HepG2 (cell line): ENCODE results near the gene CR1. TPM values are rescaled to one million over a fixed set of nuclear protein-coding genes. Genes with fewer than 3 reads are reported as not detected.
"Not testable (repeated sequence)": the region's sequence is repeated elsewhere in the genome, so short reads cannot be mapped to it uniquely, and the experiment has no call there.

Source experiments
- ATAC-seq: fragments of 200-7000 bp; cut with Tn5 transposase; 3 replicates; pipeline ENCODE4 v1.9.1; 2020; ENCODE audit warnings: mild to moderate bottlenecking, moderate library complexity
- BruUV-seq: library from RNA; stranded (reverse); fragments of 400-500 nt; replicated peaks from 2 replicates; lab custom pipeline; 2021; lab: Mats Ljungman, UMichigan
- CTCF ChIA-PET: fragments of 300-600 bp; formaldehyde crosslinking; extraction: SDS; loops from one replicate; lab custom pipeline; 2021; ENCODE audit warnings: low total read pairs, inconsistent platforms, low intra/inter-chr PET ratio; lab: Yijun Ruan, JAX
- POLR2A ChIA-PET: fragments of 350-600 bp; sonication (Branson Sonifier 250); formaldehyde crosslinking; loops from one replicate; lab custom pipeline; 2020; ENCODE audit warnings: antibody characterized with exemption, inconsistent platforms; lab: Yijun Ruan, JAX
- DNase-seq: peaks from one replicate; pipeline ENCODE4 v3.0.0-alpha.2; 2015; ENCODE audit warnings: low spot score
- FAIRE-seq: peaks from 3 replicates; lab custom pipeline; 2011; peaks lifted over from hg19 to GRCh38; lab: Jason Lieb, UNC
- H2AFZ ChIP-seq: one replicate; pipeline ENCODE4 v1.6.1; 2011; ENCODE audit warnings: low read length, inconsistent platforms
- H3K27ac ChIP-seq: fragments of 300-600 bp; 3 replicates; pipeline ENCODE4 v1.8.0; 2011; ENCODE audit warnings: mixed run types, mild to moderate bottlenecking, mixed read lengths, low read length, inconsistent platforms; ENCODE audit not compliant: insufficient read depth; ENCODE audit errors: extremely low read length
- H3K27me3 ChIP-seq, 2 experiments: fragments of 200-600 bp in 1 of 2; 2 replicates in 1 of 2; 3 replicates in 1 of 2; pipeline versions ENCODE4 v1.6.0 to v1.8.0; 2011; ENCODE audit warnings: low read length in 2 of 2, mild to moderate bottlenecking in 2 of 2, moderate library complexity in 2 of 2, inconsistent platforms in 1 of 2; ENCODE audit not compliant: insufficient read depth in 2 of 2, control insufficient read depth in 1 of 2
- H3K36me3 ChIP-seq, 2 experiments: fragments of 200-600 bp in 1 of 2; replicated peaks in 1 of 2; 2 replicates in 1 of 2; 3 replicates in 1 of 2; pipeline versions ENCODE4 v1.5.1 to v1.8.0; 2011; ENCODE audit warnings: low read length in 2 of 2, inconsistent platforms in 1 of 2; ENCODE audit not compliant: insufficient read depth in 2 of 2, control insufficient read depth in 1 of 2
- H3K4me1 ChIP-seq: 2 replicates; pipeline ENCODE4 v1.5.1; 2012; ENCODE audit warnings: low read length, inconsistent platforms; ENCODE audit not compliant: insufficient read depth
- H3K4me2 ChIP-seq: 2 replicates; pipeline ENCODE4 v1.6.0; 2011; ENCODE audit warnings: low read depth, low read length, inconsistent platforms
- H3K4me3 ChIP-seq, 3 experiments: fragments of 200-600 bp in 1 of 3; sonication (generic), shearing (Covaris generic) in 1 of 3; replicated peaks in 1 of 3; 2 replicates each; pipeline ENCODE4 v1.5.1; 2011 to 2016; ENCODE audit warnings: low read length in 3 of 3, inconsistent platforms in 2 of 3, low read depth in 2 of 3, mild to moderate bottlenecking in 2 of 3, control low read depth in 1 of 3, mixed read lengths in 1 of 3; ENCODE audit not compliant: insufficient read depth in 1 of 3
- H3K79me2 ChIP-seq: one replicate; pipeline ENCODE4 v1.6.1; 2011; ENCODE audit warnings: low read length, inconsistent platforms; ENCODE audit not compliant: insufficient read depth
- H3K9ac ChIP-seq: 2 replicates; pipeline ENCODE4 v1.6.0; 2011; ENCODE audit warnings: mild to moderate bottlenecking, low read depth, low read length, inconsistent platforms; ENCODE audit not compliant: insufficient read depth
- H3K9me3 ChIP-seq: 2 replicates; pipeline ENCODE4 v1.5.1; 2012; ENCODE audit warnings: mild to moderate bottlenecking, low read length
- H4K20me1 ChIP-seq: 2 replicates; pipeline ENCODE4 v1.6.0; 2011; ENCODE audit warnings: inconsistent platforms, mild to moderate bottlenecking, low read length, moderate library complexity; ENCODE audit not compliant: insufficient read depth
- DPF2 ChIP-seq: sonication (generic); formaldehyde crosslinking; IDR thresholded peaks from 2 replicates; pipeline ENCODE4 v1.4.0; 2020; ENCODE audit warnings: mild to moderate bottlenecking, low read depth, missing genetic modification reagents, borderline replicate concordance
- FOXJ3 ChIP-seq: sonication (generic); formaldehyde crosslinking; IDR thresholded peaks from 2 replicates; pipeline ENCODE4 v1.4.0; 2020; ENCODE audit warnings: missing genetic modification reagents, mild to moderate bottlenecking, borderline replicate concordance
- ZNF282 ChIP-seq: fragments of 450-650 bp; IDR thresholded peaks from 2 replicates; pipeline ENCODE4 v1.6.1; 2018; ENCODE audit not compliant: partially characterized antibody
- ZNF329 ChIP-seq: sonication (generic); formaldehyde crosslinking; IDR thresholded peaks from 2 replicates; pipeline ENCODE4 v1.9.0; 2021; ENCODE audit warnings: low read depth, mild to moderate bottlenecking, missing genetic modification reagents
- ZNF652 ChIP-seq: IDR thresholded peaks from 2 replicates; pipeline ENCODE4 v1.6.1; 2016; ENCODE audit warnings: low read depth, borderline replicate concordance
- WGBS: methylation state at CpG from one replicate; pipeline ENCODE4 v1.1.6; 2017; ENCODE audit warnings: low lambda C conversion rate; 5-methylcytosine and 5-hydroxymethylcytosine counted together
- in situ Hi-C: cut with HindIII; loops from 2 replicates; pipeline ENCODE4 v1.10.0; 2017; ENCODE audit warnings: low pct_unique_long_range_greater_than_20kb; ENCODE audit not compliant: extremely low pct_ligation_motif_present
- intact Hi-C: fragments of 100-400 bp; cut with micrococcal nuclease; formaldehyde crosslinking; loops from one replicate; pipeline ENCODE4 v1.10.0; 2022; ENCODE audit not compliant: unreplicated experiment
- polyA plus RNA-seq, 8 experiments: library from polyadenylated mRNA; depleted of rRNA in 3 of 8; stranded (reverse) in 7 of 8; unstranded in 1 of 8; fragments of >200 nt; fragmentation: Illumina TruSeq in 4 of 8; extraction: Trizol in 4 of 8; gene quantifications; 2 replicates each; pipeline versions ENCODE4 v1.2.1 to v1.2.3, GENCODE V29; 2011 to 2016; ENCODE audit warnings: low read depth in 4 of 8, missing spikeins in 1 of 8, mixed read lengths in 1 of 8; ENCODE audit not compliant: insufficient read depth in 1 of 8
- total RNA-seq, 5 experiments: library from RNA; depleted of rRNA; stranded (reverse); fragments of >200 nt; fragmentation: Illumina TruSeq; extraction: Trizol; gene quantifications; 2 replicates each; pipeline ENCODE4 v1.2.3, GENCODE V29; 2016; ENCODE audit warnings: low read depth in 1 of 5
- TF ChIP-seq, protein P1 (sequence below): sonication (generic); formaldehyde crosslinking; IDR thresholded peaks from 2 replicates; pipeline ENCODE4 v1.5.0; 2020; ENCODE audit warnings: missing genetic modification reagents
- TF ChIP-seq, protein P2 (sequence below): sonication (generic); formaldehyde crosslinking; IDR thresholded peaks from 2 replicates; pipeline ENCODE4 v1.5.1; 2020; ENCODE audit warnings: mild to moderate bottlenecking, missing genetic modification reagents, moderate library complexity

Gene CR1
- total and polyA plus RNA-seq, 2 of the 13 experiments (the other 11 are each of a cell fraction or from before 2014, with no cell fraction given): not detected

DNA sequence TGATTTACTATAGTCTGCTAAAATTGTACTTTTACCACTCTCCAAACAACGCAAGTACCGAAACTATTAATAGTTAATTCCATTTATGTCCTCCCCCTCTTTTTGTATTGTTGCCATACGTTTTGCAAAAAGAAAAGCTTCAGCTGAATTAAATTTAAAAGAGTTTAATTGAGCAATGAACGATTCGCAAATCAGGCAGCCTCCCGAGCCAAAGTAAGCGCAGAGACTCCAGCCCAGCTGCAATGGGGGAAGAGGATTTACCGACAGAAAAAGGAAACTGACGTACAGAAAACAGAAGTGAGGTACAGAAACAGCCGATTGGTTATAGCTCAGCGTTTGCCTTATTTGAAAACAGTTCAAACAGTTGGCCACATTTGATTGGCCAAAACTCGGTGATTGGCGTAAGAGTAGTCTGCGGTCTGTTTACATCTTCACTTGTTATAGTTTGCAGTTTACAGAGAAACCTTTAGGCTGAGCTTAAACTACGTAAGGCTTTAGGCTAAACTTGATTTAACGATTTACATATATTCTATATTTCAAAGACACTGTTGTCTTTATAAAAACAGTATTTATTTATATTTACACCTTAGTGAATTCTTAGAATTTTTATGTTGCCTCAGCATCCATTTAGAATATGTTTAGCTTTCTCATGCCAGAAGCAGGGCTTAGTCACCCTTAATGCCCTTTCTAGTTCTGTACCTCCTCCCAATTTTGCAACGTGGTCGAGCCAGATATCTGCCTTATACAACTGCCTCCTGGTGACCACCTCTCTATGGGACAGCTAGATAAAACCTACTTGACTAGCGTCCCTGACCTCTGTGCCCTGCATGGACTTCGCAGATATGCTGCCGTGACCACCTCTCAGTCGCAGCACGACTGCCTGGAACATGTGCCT, 23.8 kb downstream of the CR1 start (continued):
- TF ChIP-seq, protein P1, sequence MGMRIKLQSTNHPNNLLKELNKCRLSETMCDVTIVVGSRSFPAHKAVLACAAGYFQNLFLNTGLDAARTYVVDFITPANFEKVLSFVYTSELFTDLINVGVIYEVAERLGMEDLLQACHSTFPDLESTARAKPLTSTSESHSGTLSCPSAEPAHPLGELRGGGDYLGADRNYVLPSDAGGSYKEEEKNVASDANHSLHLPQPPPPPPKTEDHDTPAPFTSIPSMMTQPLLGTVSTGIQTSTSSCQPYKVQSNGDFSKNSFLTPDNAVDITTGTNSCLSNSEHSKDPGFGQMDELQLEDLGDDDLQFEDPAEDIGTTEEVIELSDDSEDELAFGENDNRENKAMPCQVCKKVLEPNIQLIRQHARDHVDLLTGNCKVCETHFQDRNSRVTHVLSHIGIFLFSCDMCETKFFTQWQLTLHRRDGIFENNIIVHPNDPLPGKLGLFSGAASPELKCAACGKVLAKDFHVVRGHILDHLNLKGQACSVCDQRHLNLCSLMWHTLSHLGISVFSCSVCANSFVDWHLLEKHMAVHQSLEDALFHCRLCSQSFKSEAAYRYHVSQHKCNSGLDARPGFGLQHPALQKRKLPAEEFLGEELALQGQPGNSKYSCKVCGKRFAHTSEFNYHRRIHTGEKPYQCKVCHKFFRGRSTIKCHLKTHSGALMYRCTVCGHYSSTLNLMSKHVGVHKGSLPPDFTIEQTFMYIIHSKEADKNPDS (CRISPR knock-in tag): no peak
- TF ChIP-seq FOXJ3 (CRISPR knock-in tag) (no peak), ZNF652 (no peak), ZNF329 (CRISPR knock-in tag) (no peak), ZNF282 (no peak), DPF2 (no peak)
- TF ChIP-seq, protein P2, sequence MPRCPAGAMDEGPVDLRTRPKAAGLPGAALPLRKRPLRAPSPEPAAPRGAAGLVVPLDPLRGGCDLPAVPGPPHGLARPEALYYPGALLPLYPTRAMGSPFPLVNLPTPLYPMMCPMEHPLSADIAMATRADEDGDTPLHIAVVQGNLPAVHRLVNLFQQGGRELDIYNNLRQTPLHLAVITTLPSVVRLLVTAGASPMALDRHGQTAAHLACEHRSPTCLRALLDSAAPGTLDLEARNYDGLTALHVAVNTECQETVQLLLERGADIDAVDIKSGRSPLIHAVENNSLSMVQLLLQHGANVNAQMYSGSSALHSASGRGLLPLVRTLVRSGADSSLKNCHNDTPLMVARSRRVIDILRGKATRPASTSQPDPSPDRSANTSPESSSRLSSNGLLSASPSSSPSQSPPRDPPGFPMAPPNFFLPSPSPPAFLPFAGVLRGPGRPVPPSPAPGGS (CRISPR knock-in tag): no peak
- TF ChIP-seq, all 625 proteins: peak for 0

DNA sequence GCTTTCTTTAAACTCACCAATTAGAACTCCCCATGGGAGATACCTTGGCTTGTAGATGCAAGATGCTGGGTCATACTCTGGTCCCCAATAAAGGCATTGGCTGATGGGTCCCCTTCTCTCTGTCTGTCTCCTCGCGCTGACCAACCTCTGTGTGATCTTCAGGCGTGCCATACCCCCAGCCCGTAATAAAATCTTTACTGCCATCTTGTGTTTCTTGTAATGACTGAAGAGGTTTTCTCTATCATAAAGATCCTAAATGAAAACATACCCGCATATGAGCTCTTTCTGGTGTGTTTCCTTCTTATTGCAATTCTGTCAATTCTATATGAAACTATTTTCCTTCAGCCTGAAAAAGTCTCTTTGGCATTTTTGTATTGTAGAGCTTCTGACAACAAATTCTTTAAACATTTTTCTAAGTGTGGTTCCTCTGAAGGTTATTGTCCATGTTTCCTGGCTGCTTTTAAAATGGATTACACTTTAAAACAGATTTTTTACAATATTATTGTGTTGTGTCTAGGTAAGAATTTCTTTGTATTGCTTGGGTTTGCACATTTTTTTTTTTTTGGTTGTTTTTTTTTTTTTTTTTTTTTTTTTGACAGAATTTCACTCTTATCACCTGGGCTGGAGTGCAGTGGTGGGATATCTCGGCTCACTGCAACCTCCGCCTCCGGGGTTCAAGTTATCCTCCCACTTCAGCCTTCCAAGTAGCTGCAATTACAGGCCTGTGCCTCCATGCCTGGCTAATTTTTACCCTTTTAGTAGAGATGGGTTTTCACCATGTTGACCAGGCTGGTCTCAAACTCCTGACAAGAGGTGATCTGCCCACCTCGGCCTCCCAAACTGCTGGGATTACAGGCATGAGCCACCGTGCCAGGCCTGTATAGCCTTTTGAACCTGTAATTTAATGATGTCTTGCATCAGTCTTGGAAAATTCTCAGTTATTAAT, 24.7 kb downstream of the CR1 start:
- H3K27me3 ChIP-seq, H3K9me3 ChIP-seq, H3K4me1 ChIP-seq, H3K9ac ChIP-seq, BruUV-seq, POLR2A ChIA-PET, intact Hi-C loops, H3K79me2 ChIP-seq, FAIRE-seq, in situ Hi-C loops, DNase-seq, H3K36me3 ChIP-seq, H3K4me3 ChIP-seq, H4K20me1 ChIP-seq, CTCF ChIA-PET, ATAC-seq, H3K4me2 ChIP-seq, H2AFZ ChIP-seq, H3K27ac ChIP-seq: not testable (repeated sequence)
- WGBS: 52% methylated on average over 10 of the region's 10 CpGs

GRCh38 chr1:207525239-207525638, 29.3 kb downstream of the CR1 start:
- in situ Hi-C loops, H3K27ac ChIP-seq, intact Hi-C loops, H3K4me1 ChIP-seq, H3K9me3 ChIP-seq, H3K36me3 ChIP-seq, H3K27me3 ChIP-seq, FAIRE-seq, H3K9ac ChIP-seq, H3K4me2 ChIP-seq, POLR2A ChIA-PET, H3K4me3 ChIP-seq, H2AFZ ChIP-seq, H3K79me2 ChIP-seq, ATAC-seq, BruUV-seq, CTCF ChIA-PET, DNase-seq, H4K20me1 ChIP-seq: not testable (repeated sequence)
- no CpG with 5 or more reads among the region's 3 CpGs for WGBS
